GM21723 (cell line): ENCODE data around the gene KCNQ1OT1.

Source experiments
- ATAC-seq: cut with Tn5 transposase; IDR thresholded peaks from one replicate; pipeline ENCODE4 v1.9.1; 2021; ENCODE audit warnings: mild to moderate bottlenecking, moderate library complexity; ENCODE audit not compliant: unreplicated experiment

Gene KCNQ1OT1

DNA sequence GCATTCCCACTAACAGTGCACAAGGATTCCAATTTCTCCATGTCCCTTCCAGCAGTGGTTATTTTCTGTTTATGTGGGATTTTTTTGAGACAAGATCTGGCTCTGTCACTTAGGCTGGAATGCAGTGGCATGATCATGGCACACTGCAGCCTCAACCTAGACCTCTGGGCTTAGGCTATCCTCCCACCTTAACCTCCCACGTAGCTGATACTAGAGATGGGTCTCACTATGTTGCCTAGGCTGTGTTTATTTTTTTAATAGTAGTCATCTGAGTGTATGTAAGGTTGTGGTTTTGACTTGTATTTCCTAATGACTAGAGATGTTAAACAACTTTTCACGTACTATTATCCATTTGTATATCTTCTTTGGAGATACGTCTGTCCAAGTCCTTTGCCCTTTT, 74.6 kb downstream of the KCNQ1OT1 start:
- no peak for ATAC-seq

- peak; percentile 78 for ATAC-seq
Observed at GRCh38 chr11:2621894-2622293, 77.9 kb downstream of the KCNQ1OT1 start.

- no peak for ATAC-seq
Observed at GRCh38 chr11:2612884-2613571, 86.8 kb downstream of the KCNQ1OT1 start.

DNA sequence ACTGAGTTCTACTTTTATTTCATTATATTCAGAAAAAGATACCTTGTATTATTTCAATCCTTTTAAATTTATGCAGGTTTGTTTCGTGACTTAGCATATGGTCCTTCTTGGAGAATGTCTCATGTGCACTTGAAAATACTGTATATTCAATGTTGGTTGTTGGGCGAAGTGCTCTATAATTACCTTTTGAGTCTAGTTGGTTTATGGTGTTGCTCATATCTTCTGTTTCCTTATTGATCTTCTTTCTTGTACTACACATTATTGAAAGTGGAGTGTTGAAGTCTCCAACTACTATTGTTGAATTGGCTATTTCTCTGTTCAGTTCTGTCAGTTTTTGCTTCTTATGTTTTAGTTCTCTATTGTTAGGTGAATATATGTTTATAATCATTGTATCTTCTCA, 90.4 kb downstream of the KCNQ1OT1 start:
- no peak for ATAC-seq

DNA sequence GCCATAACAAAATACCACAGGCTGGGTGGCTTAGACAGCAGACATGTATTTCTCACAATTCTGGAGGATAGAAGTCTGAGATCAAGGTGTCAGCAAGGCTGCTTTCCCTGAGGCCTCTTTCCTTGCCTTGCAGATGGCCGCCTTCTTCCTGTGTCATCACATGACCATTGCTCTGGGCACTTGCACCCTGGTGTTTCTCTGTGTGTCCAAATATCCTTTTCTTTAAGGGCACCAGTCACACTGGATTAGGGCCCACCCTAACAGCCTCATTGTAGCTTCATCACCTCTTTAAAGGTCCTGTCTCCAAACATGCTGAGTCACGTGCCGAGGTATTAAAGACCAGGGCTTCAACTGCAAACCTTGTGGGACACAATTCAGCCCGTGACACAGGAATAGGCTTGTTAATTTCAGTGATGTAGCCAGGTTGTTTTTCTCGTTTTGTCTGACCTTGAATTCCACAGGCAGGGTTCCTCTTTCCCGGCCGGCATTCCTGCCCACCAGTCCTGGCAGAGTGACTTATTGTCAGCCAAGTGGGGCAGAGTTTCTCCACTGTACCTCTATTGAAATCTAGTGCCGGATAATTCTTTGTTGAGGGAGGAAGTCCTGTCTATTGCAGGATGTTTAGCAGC, 100.1 kb downstream of the KCNQ1OT1 start:
- ATAC-seq = no peak

GRCh38 chr11:2595204-2595603, 104.6 kb downstream of the KCNQ1OT1 start:
- ATAC-seq = no peak

- no peak for ATAC-seq
Observed at GRCh38 chr11:2594267-2594666, 105.5 kb downstream of the KCNQ1OT1 start.

DNA sequence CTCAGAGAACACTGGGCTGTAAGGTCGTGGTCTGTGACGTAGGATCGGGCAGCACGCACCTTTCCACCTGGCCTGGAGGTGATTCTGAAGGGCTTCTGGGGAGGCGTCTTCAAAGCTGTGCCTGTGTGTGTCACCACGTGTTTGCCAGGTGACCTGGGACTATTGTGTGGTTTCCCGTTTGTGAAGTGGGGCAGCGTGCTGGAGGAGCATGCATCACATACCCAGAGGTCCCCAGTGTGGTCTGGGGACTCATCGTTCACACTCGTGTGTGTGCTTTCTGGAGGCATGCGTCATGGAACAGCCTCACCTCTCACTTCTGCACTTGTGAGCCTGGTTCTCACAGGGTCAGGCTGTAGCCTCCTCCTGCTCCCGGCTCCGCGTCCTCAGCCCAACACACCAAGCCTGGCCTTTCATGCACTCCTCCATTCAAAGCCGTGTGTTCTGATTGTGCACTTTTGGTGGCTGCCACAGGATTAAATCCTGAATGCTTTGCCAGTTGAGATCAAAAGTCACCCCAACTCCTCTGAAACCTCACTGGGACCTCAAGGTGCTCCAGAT, 106.3 kb downstream of the KCNQ1OT1 start:
- no peak for ATAC-seq

GRCh38 chr11:2592559-2593392, 107.0 kb downstream of the KCNQ1OT1 start:
- ATAC-seq = no peak

DNA sequence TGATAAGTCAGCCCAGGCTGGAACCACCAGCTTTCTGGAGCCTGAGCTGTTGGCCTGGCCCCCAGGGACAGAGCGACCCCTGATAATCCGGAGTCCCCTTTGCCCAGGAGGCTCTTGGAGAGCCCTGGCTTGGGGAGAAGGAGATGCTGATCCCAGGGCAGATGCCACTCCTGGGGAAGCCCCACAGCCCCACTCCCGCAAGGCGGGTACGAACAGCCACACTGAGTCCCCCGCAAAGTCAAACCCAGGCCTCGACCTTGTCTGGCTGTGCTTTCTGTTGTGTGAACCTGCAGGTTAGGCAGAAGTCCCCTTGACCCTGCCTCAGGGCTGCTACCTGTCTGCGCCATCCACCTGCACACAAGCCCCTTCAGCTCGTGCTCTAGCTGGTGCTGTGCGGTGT, 108.0 kb downstream of the KCNQ1OT1 start:
- no peak for ATAC-seq

DNA sequence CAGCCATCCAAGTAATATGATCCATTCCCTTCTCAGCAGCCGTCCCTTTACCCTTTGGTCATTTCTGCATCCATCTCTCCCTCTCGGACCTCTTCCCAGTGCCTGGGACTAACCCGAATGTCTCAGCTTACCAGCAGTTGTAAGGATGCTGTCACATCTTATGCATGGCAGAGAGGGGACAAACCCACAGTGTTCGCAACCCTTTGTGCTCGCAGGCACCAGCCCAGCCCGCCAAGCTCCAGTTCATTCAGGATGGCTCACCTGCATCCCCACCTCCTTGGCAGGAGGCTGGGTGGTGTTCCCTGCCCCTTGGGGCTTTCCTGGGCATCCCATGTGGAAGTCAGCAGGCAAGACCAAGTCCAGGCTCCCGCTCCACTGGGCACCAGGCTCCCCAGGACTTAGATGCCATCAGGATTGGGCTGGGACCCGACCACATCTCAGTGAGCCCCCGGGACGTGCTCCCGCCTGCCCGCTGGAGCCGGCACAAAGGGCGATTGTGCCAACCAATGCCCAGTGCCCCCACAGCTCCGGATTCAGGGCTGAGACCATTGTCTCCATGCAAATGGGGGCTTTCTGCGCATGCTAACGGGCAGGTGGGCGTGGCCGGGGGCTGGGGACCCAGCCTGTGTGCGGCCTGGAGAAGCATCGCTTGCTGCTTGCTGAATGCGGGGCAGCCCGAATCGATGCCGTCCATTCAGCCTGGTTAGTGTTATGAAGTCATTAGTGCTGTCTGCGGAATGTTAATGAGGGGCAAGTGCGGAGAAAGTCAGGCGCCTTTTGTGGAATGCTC, 108.6 kb downstream of the KCNQ1OT1 start:
- ATAC-seq = no peak

DNA sequence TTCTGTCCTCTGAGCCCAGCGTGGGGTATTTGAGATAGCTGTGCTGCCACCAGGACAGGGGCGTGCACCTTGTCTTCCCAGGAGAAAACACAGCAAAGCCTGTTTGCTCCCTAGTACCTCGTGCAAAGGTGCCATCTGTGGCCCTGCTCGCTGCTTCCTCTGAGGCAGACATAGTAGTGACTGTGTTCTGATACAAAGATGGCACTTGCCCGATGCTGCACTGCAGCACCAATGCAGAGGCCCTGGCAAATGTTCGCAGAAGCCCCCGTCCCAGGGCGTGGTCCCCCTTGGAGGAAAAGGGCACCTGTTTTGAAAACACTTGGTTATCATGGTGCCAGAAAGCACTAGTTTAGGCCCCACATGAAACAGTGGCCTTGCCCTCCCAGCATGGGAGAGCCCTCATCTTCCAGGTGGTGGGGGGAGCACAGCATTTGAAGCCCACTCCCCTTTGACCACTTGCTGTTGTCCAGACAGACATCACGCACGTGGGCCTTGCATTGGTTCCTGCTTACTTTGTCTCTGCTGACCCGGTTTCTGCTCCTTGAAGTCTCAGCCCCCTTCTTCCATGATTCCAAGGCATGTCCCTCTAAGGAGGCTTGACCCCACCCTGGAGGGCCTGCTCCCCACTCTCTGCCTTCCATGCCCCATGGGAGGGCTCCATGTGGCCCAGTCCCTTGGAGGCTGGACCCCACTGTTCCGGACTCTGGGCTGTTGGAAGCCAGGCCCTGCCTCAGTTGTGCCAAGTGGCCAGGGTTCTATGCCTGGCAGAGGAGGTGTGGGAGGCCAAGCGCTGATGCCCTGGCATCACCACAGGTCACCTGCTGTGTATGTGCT, 109.4 kb downstream of the KCNQ1OT1 start:
- no peak for ATAC-seq

GRCh38 chr11:2589538-2589934, 110.3 kb downstream of the KCNQ1OT1 start:
- no peak for ATAC-seq

DNA sequence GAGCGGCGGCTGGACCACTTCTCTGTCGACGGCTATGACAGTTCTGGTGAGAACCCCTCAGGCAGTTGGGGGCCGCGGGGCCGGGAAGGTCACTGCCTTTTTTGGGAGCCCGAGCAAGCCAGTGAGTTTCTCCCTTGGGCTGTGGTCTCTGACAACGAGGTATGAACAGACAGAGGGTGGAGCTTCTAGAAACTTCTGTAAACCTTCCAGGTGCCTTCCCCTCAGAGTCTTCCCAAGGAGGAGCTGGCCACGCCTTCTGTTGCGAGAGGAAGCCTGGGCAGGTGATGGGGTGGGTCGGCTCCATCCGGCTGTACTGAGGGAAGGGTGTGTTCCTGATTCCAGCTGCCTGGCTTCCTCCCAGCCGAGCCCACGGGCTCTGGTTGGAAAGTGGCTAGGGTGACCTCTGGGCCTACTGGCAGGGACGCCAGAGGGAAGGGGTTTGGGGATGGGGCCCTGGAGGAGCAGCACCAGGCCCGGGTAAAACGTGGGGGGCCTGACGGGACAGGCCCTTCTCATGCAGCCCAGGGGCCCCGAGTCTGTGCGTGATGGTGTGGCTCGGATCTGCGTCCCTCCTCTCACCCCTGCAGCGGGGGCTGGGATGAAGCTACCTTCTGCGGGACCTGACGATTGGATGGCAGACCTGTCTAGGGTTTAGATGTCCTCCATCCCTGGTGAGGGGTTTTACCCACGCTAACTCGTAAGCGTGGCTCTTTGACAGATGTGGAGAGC, 110.8 kb downstream of the KCNQ1OT1 start:
- ATAC-seq = no peak

GRCh38 chr11:2587976-2588748, 111.6 kb downstream of the KCNQ1OT1 start:
- ATAC-seq = no peak

DNA sequence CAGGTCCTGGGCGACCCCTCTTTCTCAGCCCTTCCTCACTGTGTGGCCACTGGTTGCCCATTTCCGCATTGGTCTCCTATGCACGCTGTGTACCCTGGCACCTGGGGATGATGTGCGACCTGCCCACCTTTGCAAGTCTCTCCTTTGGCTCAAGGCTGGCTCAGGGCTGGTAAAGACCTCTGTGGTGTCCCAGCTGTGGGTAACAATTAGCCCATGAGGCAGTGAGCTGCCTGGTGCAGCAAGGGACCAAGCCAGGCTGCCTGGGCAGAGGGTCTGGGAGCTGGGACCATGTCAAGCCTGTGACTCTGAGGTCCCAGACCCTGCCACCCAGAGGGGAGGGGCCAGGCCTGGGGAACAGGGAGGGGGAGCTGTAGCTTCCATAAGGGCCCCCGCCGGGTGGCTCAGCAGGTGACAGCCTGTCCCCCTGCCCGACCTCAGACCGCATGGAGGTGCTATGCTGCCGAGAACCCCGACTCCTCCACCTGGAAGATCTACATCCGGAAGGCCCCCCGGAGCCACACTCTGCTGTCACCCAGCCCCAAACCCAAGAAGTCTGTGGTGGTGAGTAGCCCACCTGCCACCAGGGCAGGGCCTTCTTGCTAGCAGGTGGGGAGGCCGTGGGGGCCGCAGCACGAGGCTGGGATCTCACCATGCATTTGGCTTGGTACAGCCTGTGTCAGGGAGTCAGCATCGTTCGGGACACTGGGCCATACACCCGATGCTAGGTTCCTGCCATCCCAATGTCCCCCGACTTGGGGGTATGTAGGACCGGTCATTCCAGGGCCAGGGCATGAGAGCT, 112.5 kb downstream of the KCNQ1OT1 start:
- ATAC-seq = no peak

- ATAC-seq = no peak
Observed at GRCh38 chr11:2586793-2587131, 113.0 kb downstream of the KCNQ1OT1 start.
